GM12864 (cell line): ENCODE data around the gene STK36.
"Not testable (repeated sequence)": the region's sequence is repeated elsewhere in the genome, so short reads cannot be mapped to it uniquely, and the experiment has no call there.

Experiments
- DNase-seq: peaks from one replicate; pipeline ENCODE4 v3.0.0-alpha.2; 2011; ENCODE audit warnings: low read depth
- H3K4me3 ChIP-seq: 2 replicates; pipeline ENCODE4 v1.5.1; 2011; ENCODE audit warnings: mild to moderate bottlenecking, low read depth, low read length, control low read depth
- TF ChIP-seq, protein P1 (sequence below): IDR thresholded peaks from 2 replicates; pipeline ENCODE4 v1.5.1; 2011; ENCODE audit warnings: low read depth, mild to moderate bottlenecking, moderate library complexity, low read length, control low read depth, inconsistent platforms; ENCODE audit errors: missing control alignments

STK36 gene

DNA sequence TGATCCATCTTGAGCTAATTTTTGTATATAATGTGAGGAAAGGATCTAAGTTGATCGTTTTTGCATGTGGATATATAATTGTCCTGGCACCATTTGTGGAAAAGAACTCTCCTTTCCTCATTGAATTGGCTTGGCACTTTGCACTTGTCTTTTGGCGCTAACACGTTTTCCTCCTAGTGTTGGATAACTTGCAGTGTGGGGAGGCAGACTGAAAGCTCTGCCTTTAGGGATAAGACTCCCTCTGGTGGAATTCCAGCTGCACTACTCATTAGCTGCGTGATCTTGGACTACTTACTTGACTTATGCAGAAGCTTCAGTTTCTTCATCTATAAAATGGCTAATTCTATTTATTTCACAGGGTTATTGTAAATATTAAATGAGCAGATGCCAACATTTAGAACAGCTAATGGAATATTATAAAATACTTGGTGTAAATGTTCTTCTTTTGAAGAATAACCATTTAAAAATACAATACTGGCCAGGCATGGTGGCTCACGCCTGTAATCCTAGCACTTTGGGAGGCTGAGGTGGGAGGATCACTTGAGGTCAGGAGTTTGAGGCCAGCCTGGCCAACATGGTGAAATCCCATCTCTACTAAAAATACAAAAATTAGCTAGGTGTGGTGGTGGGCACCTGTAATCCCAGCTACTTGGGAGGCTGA, 15.6 kb downstream of the STK36 start:
- DNase-seq: not testable (repeated sequence)

GRCh38 chr2:218691234-218691633, 19.3 kb downstream of the STK36 start:
- no peak overlapping the region for H3K4me3 ChIP-seq
- TF ChIP-seq, protein P1, sequence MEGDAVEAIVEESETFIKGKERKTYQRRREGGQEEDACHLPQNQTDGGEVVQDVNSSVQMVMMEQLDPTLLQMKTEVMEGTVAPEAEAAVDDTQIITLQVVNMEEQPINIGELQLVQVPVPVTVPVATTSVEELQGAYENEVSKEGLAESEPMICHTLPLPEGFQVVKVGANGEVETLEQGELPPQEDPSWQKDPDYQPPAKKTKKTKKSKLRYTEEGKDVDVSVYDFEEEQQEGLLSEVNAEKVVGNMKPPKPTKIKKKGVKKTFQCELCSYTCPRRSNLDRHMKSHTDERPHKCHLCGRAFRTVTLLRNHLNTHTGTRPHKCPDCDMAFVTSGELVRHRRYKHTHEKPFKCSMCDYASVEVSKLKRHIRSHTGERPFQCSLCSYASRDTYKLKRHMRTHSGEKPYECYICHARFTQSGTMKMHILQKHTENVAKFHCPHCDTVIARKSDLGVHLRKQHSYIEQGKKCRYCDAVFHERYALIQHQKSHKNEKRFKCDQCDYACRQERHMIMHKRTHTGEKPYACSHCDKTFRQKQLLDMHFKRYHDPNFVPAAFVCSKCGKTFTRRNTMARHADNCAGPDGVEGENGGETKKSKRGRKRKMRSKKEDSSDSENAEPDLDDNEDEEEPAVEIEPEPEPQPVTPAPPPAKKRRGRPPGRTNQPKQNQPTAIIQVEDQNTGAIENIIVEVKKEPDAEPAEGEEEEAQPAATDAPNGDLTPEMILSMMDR: no peak
- DNase-seq: no peak

More for the DNA sequence above, 15.6 kb downstream of the STK36 start:
- TF ChIP-seq, protein P1: peak; percentile 61
- not testable (repeated sequence) for H3K4me3 ChIP-seq

DNA sequence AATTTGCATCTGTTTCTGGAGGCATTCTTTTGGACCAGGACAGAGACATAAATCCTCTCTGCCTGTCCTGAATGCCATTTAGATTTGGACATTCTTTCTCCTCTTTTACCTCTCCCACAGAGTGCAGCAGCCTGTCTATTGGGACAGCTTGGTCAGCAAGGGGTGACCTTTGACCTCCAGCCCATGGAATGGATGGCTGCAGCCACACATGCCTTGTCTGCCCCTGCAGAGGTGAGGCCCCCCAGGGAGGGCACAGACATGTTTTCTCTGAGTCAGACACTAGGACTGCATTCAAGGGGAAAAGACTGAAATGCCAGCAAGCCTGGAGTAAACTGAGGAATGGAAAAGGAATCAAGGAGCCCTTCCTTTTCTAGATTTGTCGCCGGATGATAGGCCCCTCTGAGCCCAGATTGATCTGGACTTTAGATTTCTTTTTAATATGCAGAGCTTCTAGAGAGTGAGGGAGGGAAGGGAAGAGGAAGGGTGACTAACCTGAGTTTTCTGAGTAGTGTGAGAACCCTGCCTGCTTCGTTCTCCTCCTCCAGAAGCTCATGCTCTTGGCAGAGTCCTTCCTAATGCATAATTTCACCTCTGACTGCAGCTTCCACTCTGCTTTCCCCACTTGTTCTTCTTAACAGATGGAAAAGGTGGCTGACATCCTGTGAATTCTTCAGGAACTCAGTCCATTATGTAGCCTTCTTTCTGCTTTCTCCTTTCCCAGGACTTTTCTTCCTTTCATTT, 22.7 kb downstream of the STK36 start:
- no peak for DNase-seq
- no peak overlapping the region for H3K4me3 ChIP-seq
- TF ChIP-seq, protein P1: no peak

GRCh38 chr2:218698885-218699284, 27.0 kb downstream of the STK36 start:
- H3K4me3 ChIP-seq: no peak overlapping the region
- TF ChIP-seq, protein P1: no peak
- DNase-seq: no peak

DNA sequence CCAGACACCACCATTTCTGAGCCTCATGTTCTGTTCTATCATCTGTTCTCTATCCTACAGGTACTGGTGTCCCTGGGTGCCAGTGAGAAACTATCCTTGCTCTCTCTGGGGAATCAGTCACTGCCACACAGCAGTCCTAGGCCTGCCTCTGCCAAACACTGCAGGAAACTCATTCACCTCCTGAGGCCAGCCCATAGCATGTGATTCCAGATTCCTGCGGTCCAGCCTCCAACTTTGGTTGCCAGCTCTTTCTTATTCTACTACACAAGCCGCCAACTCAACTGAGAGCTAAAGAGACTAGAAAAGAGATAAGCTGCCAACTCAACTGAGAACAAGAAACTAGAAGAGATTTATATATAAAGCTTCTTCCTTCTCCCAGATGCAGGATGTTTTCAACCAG, 29.9 kb downstream of the STK36 start:
- DNase-seq: no peak
- no peak overlapping the region for H3K4me3 ChIP-seq
- TF ChIP-seq, protein P1: no peak

- DNase-seq: no peak
- TF ChIP-seq, protein P1: no peak
- no peak overlapping the region for H3K4me3 ChIP-seq
Observed at GRCh38 chr2:218703341-218703740, 31.5 kb downstream of the STK36 start.
